AG09309 (cell line): ENCODE data around the gene BRMS1.
"Not testable (repeated sequence)": the region's sequence is repeated elsewhere in the genome, so short reads cannot be mapped to it uniquely, and the experiment has no call there.

Experiments
- DNase-seq: peaks from one replicate; pipeline ENCODE4 v3.0.0-alpha.2; 2010; ENCODE audit warnings: low read depth
- H3K4me3 ChIP-seq: 2 replicates; pipeline ENCODE4 v1.5.1; 2011; ENCODE audit warnings: mild to moderate bottlenecking, low read depth, low read length, moderate library complexity; ENCODE audit not compliant: control insufficient read depth
- CTCF ChIP-seq: IDR thresholded peaks from 2 replicates; pipeline ENCODE4 v1.5.1; 2011; ENCODE audit warnings: mild to moderate bottlenecking, low read depth, low read length, inconsistent platforms; ENCODE audit not compliant: insufficient read depth, control insufficient read depth; ENCODE audit errors: missing control alignments

The BRMS1 gene

GRCh38 chr11:66360406-66361073 lies 15.6 kb upstream of the BRMS1 start:
- DNase-seq, result no peak
- no peak for TF ChIP-seq CTCF
- no peak overlapping the region for H3K4me3 ChIP-seq

DNA sequence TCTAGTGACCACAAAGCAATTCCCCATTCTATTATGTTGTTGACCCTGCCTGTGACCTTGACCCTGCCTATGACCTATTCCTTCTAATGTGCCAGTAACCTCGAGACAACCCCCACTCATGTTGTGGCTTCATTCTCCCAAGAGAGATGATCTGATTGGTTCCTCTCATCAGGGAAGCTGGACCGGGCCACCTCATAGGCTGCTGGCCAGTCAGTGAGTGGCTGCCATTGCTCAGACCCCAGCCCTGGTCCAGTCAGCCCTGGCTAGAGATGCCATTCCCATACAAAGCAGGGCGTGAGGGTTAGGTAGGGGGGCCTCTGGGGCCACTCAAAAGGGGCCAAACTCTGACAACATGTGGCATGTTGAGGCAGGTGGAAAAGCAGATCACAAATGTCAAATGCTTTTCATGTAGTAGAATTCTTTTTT lies 14.8 kb upstream of the BRMS1 start:
- no peak for DNase-seq
- H3K4me3 ChIP-seq, result no peak overlapping the region
- TF ChIP-seq CTCF, result no peak

DNA sequence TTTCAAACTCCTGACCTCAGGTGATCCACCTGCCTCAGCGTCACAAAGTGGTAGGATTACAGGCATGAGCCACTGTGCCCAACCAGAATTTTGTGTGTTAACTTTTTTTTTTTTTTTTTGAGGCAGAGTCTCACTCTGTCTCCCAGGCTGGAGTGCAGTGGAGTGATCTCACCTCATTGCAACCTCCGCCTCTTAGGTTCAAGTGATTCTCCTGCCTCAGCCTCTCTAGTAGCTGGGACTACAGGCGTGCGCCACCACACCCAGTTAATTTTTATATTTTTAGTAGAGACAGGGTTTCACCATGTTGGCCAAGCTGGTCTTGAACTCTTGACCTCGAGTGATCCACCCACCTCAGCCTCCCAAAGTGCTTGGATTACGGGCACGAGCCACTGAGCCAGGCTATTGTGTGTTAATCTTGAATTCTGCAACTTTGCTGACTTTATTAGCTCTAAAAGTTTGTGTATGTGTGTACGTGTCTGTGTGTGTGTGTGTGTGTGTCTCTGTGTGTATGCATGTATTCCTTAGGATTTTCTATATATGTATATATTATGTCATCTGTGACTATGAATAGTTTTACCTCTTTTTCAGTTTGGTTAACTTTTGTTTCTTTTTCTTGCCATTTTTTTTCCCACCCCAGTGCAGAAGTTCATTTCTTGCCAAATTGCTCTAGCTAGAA lies 5.8 kb upstream of the BRMS1 start:
- H3K4me3 ChIP-seq, DNase-seq: not testable (repeated sequence)

DNA sequence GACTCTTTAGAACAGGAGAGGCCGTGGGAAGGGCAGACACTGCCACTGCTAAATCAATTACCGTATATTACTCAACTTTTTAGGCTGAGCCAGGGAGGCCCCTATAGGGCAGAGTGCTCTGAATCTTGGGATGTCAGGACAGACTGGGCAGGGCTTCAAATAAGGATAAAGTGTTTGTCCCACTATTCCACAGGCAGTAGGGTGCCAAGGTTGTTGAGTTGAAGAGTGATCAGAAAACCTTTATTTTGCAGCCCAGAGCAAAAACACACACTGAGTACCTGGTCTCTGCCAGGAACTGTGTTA lies 4.1 kb upstream of the BRMS1 start:
- TF ChIP-seq CTCF, result no peak
- DNase-seq, result no peak
- no peak overlapping the region for H3K4me3 ChIP-seq

- no peak for TF ChIP-seq CTCF
- peak within 1 kb of the TSS; percentile 61 for H3K4me3 ChIP-seq
- peak; percentile 84 for DNase-seq
Observed at GRCh38 chr11:66347425-66348276, 2.7 kb upstream of the BRMS1 start, which contains the start of gene B4GAT1. Gene B4GAT1 (minus strand): TSS chr11:66347629. CDS start chr11:66347545, 84 bp downstream.

DNA sequence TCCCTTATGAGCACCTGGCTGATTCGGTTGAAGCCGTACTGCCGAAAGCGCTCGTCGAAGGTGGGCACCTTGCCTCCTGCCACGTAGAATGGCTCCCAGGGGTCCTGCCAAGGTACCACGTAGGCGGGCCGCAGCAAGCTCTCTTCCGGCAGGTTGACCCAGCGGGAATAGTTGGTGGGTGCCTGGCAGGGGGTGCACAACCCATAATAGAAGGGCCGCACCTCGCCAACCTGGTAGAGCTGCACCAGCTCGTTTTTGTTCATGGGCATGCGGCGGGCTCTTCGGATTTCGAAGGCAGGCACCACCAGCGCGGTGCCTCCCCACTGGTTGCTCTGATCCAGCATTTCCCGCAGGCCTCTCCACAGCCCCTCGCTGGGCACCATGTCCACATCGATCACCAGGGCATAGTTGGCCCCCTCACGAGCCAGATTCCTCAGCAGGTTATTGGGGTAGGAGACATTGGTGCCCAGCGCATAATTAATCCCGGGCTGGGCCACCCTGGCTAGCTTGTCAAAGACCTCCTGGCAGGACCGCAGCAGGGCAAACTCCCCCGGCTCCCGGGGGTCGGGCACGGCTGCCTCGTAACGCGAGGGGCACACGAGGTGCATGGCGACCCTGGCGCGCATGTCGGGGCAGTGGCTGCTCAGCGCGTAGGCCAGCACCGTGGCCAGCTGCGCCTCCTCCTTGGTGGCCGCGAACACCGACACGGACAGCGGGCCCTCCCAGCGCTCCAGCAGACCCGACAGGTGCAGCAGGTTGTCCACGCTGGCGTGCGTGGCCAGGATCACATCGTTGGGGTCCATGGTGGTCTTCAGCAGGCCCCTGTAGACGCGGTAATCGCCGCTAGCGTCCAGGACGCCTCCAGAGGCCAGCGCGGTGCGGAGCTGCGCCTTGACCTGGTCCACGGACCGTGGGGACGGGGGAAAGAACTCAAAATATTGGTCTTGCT lies 1.8 kb upstream of the BRMS1 start:
- no peak for TF ChIP-seq CTCF
- no peak for DNase-seq
- peak overlapping the region; percentile 61 for H3K4me3 ChIP-seq
